Left lung (tissue), 10 donors: ENCODE results near the gene PPP1R16B. TPM values are rescaled to one million over a fixed set of nuclear protein-coding genes. Genes with fewer than 3 reads are reported as not detected.

ENCODE experiments used
- ATAC-seq: fragments of 200-7000 bp; cut with Tn5 transposase; one replicate; pipeline ENCODE4 v1.9.1; 2020; ENCODE audit warnings: moderate library complexity
- DNase-seq, 4 donors: peaks; one replicate each; pipeline ENCODE4 v3.0.0-alpha.2; 2013 to 2020
- H3K27ac ChIP-seq, 2 donors: fragments of 200-600 bp; sonication (generic) in 1 of 2; one replicate each; pipeline versions ENCODE4 v1.5.0 to v1.8.0; 2020 to 2021
- H3K27me3 ChIP-seq, 2 donors: fragments of 200-600 bp; sonication (generic) in 1 of 2; one replicate each; pipeline versions ENCODE4 v1.5.0 to v1.8.0; 2020 to 2021
- H3K36me3 ChIP-seq, 2 donors: fragments of 200-600 bp; sonication (generic) in 1 of 2; one replicate each; pipeline versions ENCODE4 v1.5.0 to v1.8.0; 2020 to 2021
- H3K4me1 ChIP-seq, 2 donors: fragments of 200-600 bp; one replicate each; pipeline ENCODE4 v1.8.0; 2021
- H3K4me3 ChIP-seq, 2 donors: fragments of 200-600 bp; sonication (generic) in 1 of 2; one replicate each; pipeline versions ENCODE4 v1.5.0 to v1.8.0; 2020 to 2021; ENCODE audit warnings: mild to moderate bottlenecking in 1 of 2
- H3K9me3 ChIP-seq, 2 donors: fragments of 200-600 bp; sonication (generic) in 1 of 2; one replicate each; pipeline versions ENCODE4 v1.5.0 to v1.8.0; 2020 to 2021
- CTCF ChIP-seq, 2 donors: fragments of 200-600 bp; sonication (generic) in 1 of 2; IDR thresholded peaks; one replicate each; pipeline versions ENCODE4 v1.5.0 to v1.8.0; 2021; ENCODE audit warnings: antibody characterized with exemption in 2 of 2
- intact Hi-C, 2 donors: fragments of 100-400 bp; cut with DNase I; formaldehyde crosslinking; loops; one replicate each; pipeline versions ENCODE4 v1.11.2 to v1.14.2; 2022
- polyA plus RNA-seq, 6 donors: library from polyadenylated mRNA; unstranded; fragments of 120-200 nt; gene quantifications; one replicate each; pipeline ENCODE4 v1.2.1, GENCODE V29; 2013; ENCODE audit not compliant: insufficient read length in 6 of 6
- total RNA-seq, 2 donors: library from RNA; stranded (reverse); fragmentation: NEBNext Ultra II Directional; extraction: Animal tissue kit (Norgen Biotek cat#: 25700); gene quantifications; one replicate each; pipeline ENCODE4 v1.2.1, GENCODE V29; 2021
- donor health status: DM: no; HTN: yes; CAD: no.
- donor health status: DM: no; HTN: no; CAD: no.

The PPP1R16B gene
- total and polyA plus RNA-seq, 8 donors, result 5.4 to 10.8 (median 7.8) TPM

DNA sequence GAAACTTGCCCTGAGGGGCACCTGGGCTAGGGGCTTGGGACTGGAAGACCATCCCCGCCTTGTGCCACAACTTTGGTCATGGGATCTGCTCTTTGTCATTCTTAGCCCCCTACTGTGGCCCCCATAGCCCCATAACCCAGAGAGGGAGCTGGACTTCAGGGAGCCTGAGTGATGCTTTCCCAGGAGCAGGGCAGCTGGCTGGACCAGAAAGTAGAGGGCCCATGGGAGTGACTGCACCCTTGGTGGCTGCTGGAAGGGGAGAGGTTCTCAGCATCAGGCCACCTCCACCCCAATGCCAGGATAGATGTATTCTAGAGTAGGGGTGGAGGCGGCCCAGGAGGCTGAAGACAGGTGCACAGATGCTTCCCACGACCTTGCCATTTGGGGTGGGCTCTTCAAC, 114.9 kb downstream of the PPP1R16B start:
- DNase-seq (no peak), ATAC-seq (no peak)
- Histone ChIP-seq H3K9me3 (no peaks in the 10 kb centered on the region), H3K4me1 (no peaks in the 10 kb centered on the region), H3K4me3 (no peak overlapping the region), H3K27ac (no peak overlapping the region), H3K36me3 (peaks cover 0 to 9% of the 10 kb centered on the region in 2 donors), H3K27me3 (no peaks in the 10 kb centered on the region)
- intact Hi-C loops, result no loop called here
- no peak for TF ChIP-seq CTCF (IDR thresholded peaks at IDR 0.05)

DNA sequence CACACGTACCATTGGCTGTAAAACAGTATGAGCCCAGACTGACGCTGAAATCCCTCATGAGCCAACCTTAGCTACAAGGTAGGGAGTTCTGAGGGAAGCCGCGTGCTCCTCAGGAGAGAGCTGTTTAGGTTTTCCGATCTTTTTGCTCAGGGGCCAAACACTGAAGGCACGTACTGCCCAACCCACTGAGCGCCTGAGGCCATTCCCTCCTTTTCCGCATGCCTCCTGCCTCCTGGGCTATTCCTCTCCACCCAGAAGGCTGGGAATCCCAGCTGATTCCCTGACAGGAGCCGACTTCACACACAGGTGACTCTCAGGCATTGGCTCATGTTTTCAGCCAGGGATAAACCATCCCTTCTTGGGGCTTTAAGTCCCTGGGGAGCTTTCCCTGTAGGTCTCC, 115.4 kb downstream of the PPP1R16B start:
- no peak for TF ChIP-seq CTCF (IDR thresholded peaks at IDR 0.05)
- Histone ChIP-seq H3K27me3 (no peaks in the 10 kb centered on the region), H3K4me1 (no peaks in the 10 kb centered on the region), H3K27ac (no peak overlapping the region), H3K4me3 (no peak overlapping the region), H3K9me3 (no peaks in the 10 kb centered on the region), H3K36me3 (peaks cover 0 to 9% of the 10 kb centered on the region in 2 donors)
- intact Hi-C loops, result no loop called here
- ATAC-seq, result no peak
- DNase-seq, result no peak

GRCh38 chr20:38924718-38925117, 119.2 kb downstream of the PPP1R16B start:
- ATAC-seq (no peak), DNase-seq (no peak)
- no peaks in the 10 kb centered on the region for H3K9me3 ChIP-seq
- intact Hi-C loops, result loop anchor here in 1 of 2 donors (5.0 kb wide), 1 partner anchor 123 kb away; no protein-coding TSS in a partner anchor
- H3K27me3 ChIP-seq, result no peaks in the 10 kb centered on the region
- no peak overlapping the region for H3K4me3 ChIP-seq
- no peak overlapping the region for H3K27ac ChIP-seq
- no peaks in the 10 kb centered on the region for H3K36me3 ChIP-seq
- TF ChIP-seq CTCF (IDR thresholded peaks at IDR 0.05), result no peak
- H3K4me1 ChIP-seq, result peaks cover 0 to 18% of the 10 kb centered on the region in 2 donors

DNA sequence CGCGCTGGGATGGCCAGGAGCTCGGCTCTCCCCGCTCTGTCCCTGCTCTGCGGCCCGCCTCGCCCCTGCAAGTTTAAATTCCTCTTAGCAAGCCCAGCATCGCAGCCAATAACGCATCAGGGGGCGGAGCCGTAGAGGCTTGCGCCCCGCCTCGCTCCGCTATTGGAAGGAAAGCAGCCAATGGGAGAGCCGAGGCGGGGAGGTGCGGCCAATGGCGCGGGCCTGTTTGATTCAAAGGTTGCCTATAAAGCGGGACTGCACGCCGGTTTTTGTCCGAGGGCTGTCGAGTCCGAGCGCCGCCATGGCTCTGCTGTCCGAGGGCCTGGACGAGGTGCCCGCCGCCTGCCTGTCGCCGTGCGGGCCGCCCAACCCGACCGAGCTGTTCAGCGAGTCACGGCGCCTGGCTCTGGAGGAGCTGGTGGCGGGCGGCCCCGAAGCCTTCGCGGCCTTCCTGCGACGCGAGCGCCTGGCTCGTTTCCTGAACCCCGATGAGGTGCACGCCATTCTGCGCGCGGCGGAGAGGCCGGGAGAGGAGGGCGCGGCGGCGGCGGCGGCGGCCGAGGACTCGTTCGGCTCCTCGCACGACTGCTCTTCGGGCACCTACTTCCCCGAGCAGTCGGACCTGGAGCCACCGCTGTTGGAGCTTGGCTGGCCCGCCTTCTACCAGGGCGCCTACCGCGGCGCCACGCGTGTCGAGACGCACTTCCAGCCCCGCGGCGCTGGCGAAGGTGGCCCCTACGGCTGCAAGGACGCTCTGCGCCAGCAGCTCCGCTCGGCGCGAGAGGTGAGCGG, 120.8 kb downstream of the PPP1R16B start, which contains the start of gene FAM83D:
Gene FAM83D, plus strand, starts transcription at position 276 of the 792 bp plus-strand sequence. Its CDS starts 26 bp downstream, at position 302.
- H3K27me3 ChIP-seq, result no peaks in the 10 kb centered on the region
- intact Hi-C loops, result loop anchor here in 1 of 2 donors (5.0 kb wide), 1 partner anchor 121 kb away; no protein-coding TSS in a partner anchor
- peak; percentile 87 to 97 (median 96) for DNase-seq
- H3K9me3 ChIP-seq, result no peaks in the 10 kb centered on the region
- peak within 1 kb of the TSS in 1 of 2 donors; percentile 33 for H3K27ac ChIP-seq
- TF ChIP-seq CTCF (IDR thresholded peaks at IDR 0.05), result no peak
- peak within 1 kb of the TSS; percentile 66 to 73 for H3K4me3 ChIP-seq
- ATAC-seq, result peak; percentile 98
- peaks cover 0 to 18% of the 10 kb centered on the region in 2 donors for H3K4me1 ChIP-seq
- H3K36me3 ChIP-seq, result no peaks in the 10 kb centered on the region

- Histone ChIP-seq H3K27me3 (no peaks in the 10 kb centered on the region), H3K4me1 (peaks cover 0 to 18% of the 10 kb centered on the region in 2 donors), H3K9me3 (no peaks in the 10 kb centered on the region), H3K27ac (peak overlapping the region in 1 of 2 donors; percentile 33), H3K36me3 (no peaks in the 10 kb centered on the region), H3K4me3 (peak overlapping the region; percentile 66 to 73)
- DNase-seq, result peak in 3 of 4 donors; percentile 11 to 79 (median 21)
- intact Hi-C loops, result loop anchor here in 1 of 2 donors (5.0 kb wide), 1 partner anchor 120 kb away; no protein-coding TSS in a partner anchor
- no peak for ATAC-seq
- no peak for TF ChIP-seq CTCF (IDR thresholded peaks at IDR 0.05)
Observed at GRCh38 chr20:38926934-38927616, 121.6 kb downstream of the PPP1R16B start.
